GM12878 (cell line): ENCODE measurements around the gene FBXL17.

Source experiments
- GABPA ChIP-seq: IDR thresholded peaks from 2 replicates; pipeline ENCODE4 v1.6.1; 2014; ENCODE audit warnings: antibody characterized with exemption, low read depth, mild to moderate bottlenecking, inconsistent platforms
- HDAC2 ChIP-seq: fragments of 200-600 bp; sonication (generic); IDR thresholded peaks from 2 replicates; pipeline ENCODE4 v1.6.1; 2017
- RAD51 ChIP-seq: fragments of 450-650 bp; IDR thresholded peaks from 2 replicates; pipeline ENCODE4 v1.6.1; 2016; ENCODE audit warnings: moderate library complexity, mild to moderate bottlenecking, inconsistent platforms
- TF ChIP-seq, protein P1 (sequence below), 3 experiments: IDR thresholded peaks in 2 of 3; conservative IDR thresholded peaks in 1 of 3; 2 replicates each; pipeline ENCODE4 v1.5.1; 2011; ENCODE audit warnings: low read depth in 3 of 3, low read length in 3 of 3, mild to moderate bottlenecking in 3 of 3, control low read depth in 2 of 3, moderate library complexity in 2 of 3, inconsistent platforms in 1 of 3, mixed read lengths in 1 of 3; ENCODE audit not compliant: control insufficient read depth in 2 of 3, insufficient read depth in 1 of 3; ENCODE audit errors: extremely low read depth in 1 of 3

DNA sequence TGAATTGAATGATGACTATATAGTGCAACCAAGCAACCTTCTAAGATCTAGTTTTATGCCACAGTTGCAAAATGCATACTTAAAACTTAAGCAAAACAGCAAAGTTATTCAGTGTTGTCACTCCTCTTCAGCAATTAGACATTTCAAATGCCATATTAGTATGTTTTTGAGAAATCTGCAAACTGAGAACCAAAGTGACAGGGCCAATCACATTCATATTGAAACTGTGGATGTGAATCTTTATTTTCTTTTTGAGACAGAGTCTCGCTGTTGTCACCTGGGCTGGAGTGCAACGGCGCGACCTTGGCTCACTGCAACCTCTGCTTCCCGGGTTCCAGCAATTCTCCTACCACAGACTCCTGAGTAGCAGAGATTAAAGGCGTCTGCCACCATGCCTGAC lies 461.9 kb downstream of the FBXL17 start:
- TF ChIP-seq, protein P1, sequence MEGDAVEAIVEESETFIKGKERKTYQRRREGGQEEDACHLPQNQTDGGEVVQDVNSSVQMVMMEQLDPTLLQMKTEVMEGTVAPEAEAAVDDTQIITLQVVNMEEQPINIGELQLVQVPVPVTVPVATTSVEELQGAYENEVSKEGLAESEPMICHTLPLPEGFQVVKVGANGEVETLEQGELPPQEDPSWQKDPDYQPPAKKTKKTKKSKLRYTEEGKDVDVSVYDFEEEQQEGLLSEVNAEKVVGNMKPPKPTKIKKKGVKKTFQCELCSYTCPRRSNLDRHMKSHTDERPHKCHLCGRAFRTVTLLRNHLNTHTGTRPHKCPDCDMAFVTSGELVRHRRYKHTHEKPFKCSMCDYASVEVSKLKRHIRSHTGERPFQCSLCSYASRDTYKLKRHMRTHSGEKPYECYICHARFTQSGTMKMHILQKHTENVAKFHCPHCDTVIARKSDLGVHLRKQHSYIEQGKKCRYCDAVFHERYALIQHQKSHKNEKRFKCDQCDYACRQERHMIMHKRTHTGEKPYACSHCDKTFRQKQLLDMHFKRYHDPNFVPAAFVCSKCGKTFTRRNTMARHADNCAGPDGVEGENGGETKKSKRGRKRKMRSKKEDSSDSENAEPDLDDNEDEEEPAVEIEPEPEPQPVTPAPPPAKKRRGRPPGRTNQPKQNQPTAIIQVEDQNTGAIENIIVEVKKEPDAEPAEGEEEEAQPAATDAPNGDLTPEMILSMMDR (IDR thresholded peaks at IDR 0.05 in 2 of 3, conservative IDR thresholded peaks at IDR 0.05 in 1 of 3; ENCODE audit: control insufficient read depth in 2 of 3, extremely low read depth in 1 of 3, insufficient read depth in 1 of 3, low read depth in 3 of 3, low read length in 3 of 3) = no peak
- TF ChIP-seq HDAC2 (no peak), GABPA (no peak), RAD51 (no peak)
